CD8-positive, alpha-beta memory T cell (primary cell): ENCODE results near the gene BANF1. TPM values are rescaled to one million over a fixed set of nuclear protein-coding genes. Genes with fewer than 3 reads are reported as not detected.

ENCODE experiments used
- CTCF ChIA-PET: fragments of 350-600 bp; sonication (Branson Sonifier 250); formaldehyde crosslinking; loops from one replicate; lab custom pipeline; 2021; ENCODE audit warnings: antibody characterized with exemption; lab: Charles Lee
- POLR2A ChIA-PET: fragments of 350-600 bp; sonication (Branson Sonifier 250); formaldehyde crosslinking; loops from one replicate; lab custom pipeline; 2021; ENCODE audit warnings: antibody characterized with exemption; lab: Charles Lee
- DNase-seq, 5 donors: peaks; one replicate each; pipeline versions ENCODE4 v3.0.0 to v3.0.0-alpha.2; 2020 to 2022; ENCODE audit warnings: mixed read lengths in 1 of 5
- H3K27ac ChIP-seq: one replicate; pipeline ENCODE4 v1.7.0; 2013; ENCODE audit warnings: low read depth, mild to moderate bottlenecking, low read length, moderate library complexity
- H3K27me3 ChIP-seq: 2 replicates; pipeline ENCODE4 v1.7.0; 2013; ENCODE audit warnings: low read length, mild to moderate bottlenecking; ENCODE audit not compliant: insufficient read depth, poor library complexity, severe bottlenecking
- H3K36me3 ChIP-seq: 2 replicates; pipeline ENCODE4 v1.7.0; 2013; ENCODE audit warnings: mild to moderate bottlenecking, low read length, moderate library complexity; ENCODE audit not compliant: insufficient read depth
- H3K4me1 ChIP-seq: 2 replicates; pipeline ENCODE4 v1.7.0; 2013; ENCODE audit warnings: mild to moderate bottlenecking, low read length, moderate library complexity; ENCODE audit not compliant: insufficient read depth
- H3K4me3 ChIP-seq: 2 replicates; pipeline ENCODE4 v1.7.0; 2013; ENCODE audit warnings: mild to moderate bottlenecking, low read length
- H3K9me3 ChIP-seq: 2 replicates; pipeline ENCODE4 v1.7.0; 2013; ENCODE audit warnings: mild to moderate bottlenecking, low read length
- H3K27ac Mint-ChIP-seq, 8 donors: one replicate each; pipeline ENCODE4 v1.8.0; 2020 to 2021; ENCODE audit warnings: mixed read lengths in 8 of 8, mild to moderate bottlenecking in 6 of 8, inconsistent platforms in 3 of 8, moderate library complexity in 3 of 8
- H3K27me3 Mint-ChIP-seq, 2 donors: one replicate each; pipeline ENCODE4 v1.8.0; 2020 to 2021; ENCODE audit warnings: mixed read lengths in 2 of 2, mild to moderate bottlenecking in 1 of 2, moderate library complexity in 1 of 2
- H3K36me3 Mint-ChIP-seq, 3 donors: one replicate each; pipeline ENCODE4 v1.8.0; 2020 to 2021; ENCODE audit warnings: mixed read lengths in 3 of 3, inconsistent platforms in 1 of 3, mild to moderate bottlenecking in 1 of 3
- H3K4me1 Mint-ChIP-seq, 3 donors: one replicate each; pipeline ENCODE4 v1.8.0; 2020 to 2021; ENCODE audit warnings: mixed read lengths in 3 of 3, inconsistent platforms in 1 of 3, mild to moderate bottlenecking in 1 of 3
- H3K4me3 Mint-ChIP-seq, 7 donors: one replicate each; pipeline ENCODE4 v1.8.0; 2020 to 2021; ENCODE audit warnings: mixed read lengths in 7 of 7, mild to moderate bottlenecking in 6 of 7, moderate library complexity in 4 of 7, inconsistent platforms in 2 of 7
- H3K9me3 Mint-ChIP-seq, 5 donors: one replicate each; pipeline ENCODE4 v1.8.0; 2020 to 2022; ENCODE audit warnings: mixed read lengths in 5 of 5, mild to moderate bottlenecking in 3 of 5, moderate library complexity in 2 of 5, inconsistent platforms in 1 of 5
- polyA plus RNA-seq: library from polyadenylated mRNA; unstranded; fragments of 300-500 nt; fragmentation: Illumina TruSeq; gene quantifications from one replicate; pipeline ENCODE4 v1.2.3, GENCODE V29; 2021
- total RNA-seq, 2 experiments: library from RNA; stranded (reverse); gene quantifications; one replicate each; pipeline ENCODE4 v1.2.3, GENCODE V29; 2021

BANF1 gene
- total and polyA plus RNA-seq, 3 experiments from 2014 or later, result 205 to 268 (median 264) TPM

GRCh38 chr11:65972116-65972515 is 30.2 kb upstream of the BANF1 start:
- Mint-ChIP-seq H3K9me3 (no peaks in the 10 kb centered on the region), H3K27me3 (peaks cover 0 to 2% of the 10 kb centered on the region in 2 donors), H3K4me1 (peaks cover 5 to 13% (median 6%) of the 10 kb centered on the region in 3 donors), H3K4me3 (no peak overlapping the region), H3K27ac (peak overlapping the region in 4 of 8 donors; percentile 10 to 61 (median 25)), H3K36me3 (peaks cover 4 to 70% (median 25%) of the 10 kb centered on the region in 3 donors)
- Histone ChIP-seq H3K9me3 (no peaks in the 10 kb centered on the region), H3K27me3 (no peaks in the 10 kb centered on the region), H3K36me3 (peaks cover 28% of the 10 kb centered on the region), H3K27ac (no peak overlapping the region), H3K4me1 (no peaks in the 10 kb centered on the region), H3K4me3 (no peak overlapping the region)
- CTCF ChIA-PET, result interaction anchor here (1.4 to 1.7 kb wide), 2 partner anchors 50 to 88 kb away, joined by 4 to 6 read pairs; no protein-coding TSS in a partner anchor
- no peak for DNase-seq
- POLR2A ChIA-PET, result no interaction called here

GRCh38 chr11:65973439-65974110 is 28.7 kb upstream of the BANF1 start:
- Mint-ChIP-seq H3K27me3 (peaks cover 0 to 2% of the 10 kb centered on the region in 2 donors), H3K4me3 (no peak overlapping the region)

DNA sequence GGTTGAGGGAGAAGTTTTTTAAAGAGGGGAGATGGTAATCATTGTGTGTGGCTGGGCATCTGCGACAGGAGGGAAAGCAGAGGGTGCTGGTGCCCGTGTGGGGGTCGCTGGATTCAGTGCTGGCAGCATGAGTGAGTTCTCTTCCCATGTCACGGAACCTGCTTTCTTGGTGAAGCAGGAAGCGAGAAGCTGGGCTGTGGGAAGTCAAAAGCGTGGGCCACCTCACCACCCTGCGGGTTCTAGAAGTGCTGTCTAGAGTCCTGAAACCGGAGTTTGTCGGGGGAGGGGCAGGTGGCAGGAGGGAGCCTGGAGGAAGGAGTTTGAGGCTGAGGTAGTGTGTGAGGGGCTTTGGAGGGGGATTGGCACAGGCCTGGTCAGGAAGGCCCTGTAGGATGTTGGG is 26.5 kb upstream of the BANF1 start:
- DNase-seq, result no peak
- Mint-ChIP-seq H3K27me3 (peaks cover 0 to 2% of the 10 kb centered on the region in 2 donors), H3K9me3 (no peaks in the 10 kb centered on the region), H3K27ac (peak overlapping the region in 5 of 8 donors; percentile 0 to 58 (median 38)), H3K4me1 (peaks cover 0 to 3% (median 0%) of the 10 kb centered on the region in 3 donors), H3K4me3 (peak overlapping the region in 1 of 7 donors; percentile 56), H3K36me3 (peaks cover 4 to 67% (median 14%) of the 10 kb centered on the region in 3 donors)
- POLR2A ChIA-PET, result no interaction called here
- H3K4me3 ChIP-seq, result no peak overlapping the region
- no peaks in the 10 kb centered on the region for H3K4me1 ChIP-seq
- CTCF ChIA-PET, result no interaction called here
- no peak overlapping the region for H3K27ac ChIP-seq
- no peaks in the 10 kb centered on the region for H3K9me3 ChIP-seq
- peaks cover 4% of the 10 kb centered on the region for H3K36me3 ChIP-seq
- no peaks in the 10 kb centered on the region for H3K27me3 ChIP-seq

More at GRCh38 chr11:65973439-65974110, 28.7 kb upstream of the BANF1 start:
- Mint-ChIP-seq H3K27ac (no peak overlapping the region), H3K36me3 (peaks cover 4 to 70% (median 19%) of the 10 kb centered on the region in 3 donors), H3K4me1 (peaks cover 4 to 7% (median 6%) of the 10 kb centered on the region in 3 donors), H3K9me3 (no peaks in the 10 kb centered on the region)
- Histone ChIP-seq H3K27ac (no peak overlapping the region), H3K4me3 (no peak overlapping the region), H3K27me3 (no peaks in the 10 kb centered on the region), H3K36me3 (peaks cover 20% of the 10 kb centered on the region), H3K4me1 (no peaks in the 10 kb centered on the region), H3K9me3 (no peaks in the 10 kb centered on the region)
- no peak for DNase-seq
- CTCF ChIA-PET, result no interaction called here
- POLR2A ChIA-PET, result no interaction called here

GRCh38 chr11:65976216-65977176 is 25.8 kb upstream of the BANF1 start:
- Histone ChIP-seq H3K9me3 (no peaks in the 10 kb centered on the region), H3K4me1 (no peaks in the 10 kb centered on the region), H3K27me3 (no peaks in the 10 kb centered on the region), H3K4me3 (no peak overlapping the region), H3K27ac (no peak overlapping the region), H3K36me3 (peaks cover 4% of the 10 kb centered on the region)
- Mint-ChIP-seq H3K27me3 (peaks cover 0 to 2% of the 10 kb centered on the region in 2 donors), H3K27ac (peak overlapping the region in 4 of 8 donors; percentile 8 to 58 (median 40)), H3K4me1 (peaks cover 0 to 3% (median 0%) of the 10 kb centered on the region in 3 donors), H3K4me3 (no peak overlapping the region), H3K9me3 (no peaks in the 10 kb centered on the region), H3K36me3 (peaks cover 4 to 66% (median 14%) of the 10 kb centered on the region in 3 donors)
- ChIA-PET POLR2A (interaction anchor here (0.5 to 0.7 kb wide), 2 partner anchors 48 to 58 kb away, joined by 3 to 4 read pairs; no protein-coding TSS in a partner anchor), CTCF (interaction anchor here (0.8 to 1.1 kb wide), 3 partner anchors 16 to 197 kb away, joined by 3 read pairs; no protein-coding TSS in a partner anchor)
- DNase-seq, result no peak

DNA sequence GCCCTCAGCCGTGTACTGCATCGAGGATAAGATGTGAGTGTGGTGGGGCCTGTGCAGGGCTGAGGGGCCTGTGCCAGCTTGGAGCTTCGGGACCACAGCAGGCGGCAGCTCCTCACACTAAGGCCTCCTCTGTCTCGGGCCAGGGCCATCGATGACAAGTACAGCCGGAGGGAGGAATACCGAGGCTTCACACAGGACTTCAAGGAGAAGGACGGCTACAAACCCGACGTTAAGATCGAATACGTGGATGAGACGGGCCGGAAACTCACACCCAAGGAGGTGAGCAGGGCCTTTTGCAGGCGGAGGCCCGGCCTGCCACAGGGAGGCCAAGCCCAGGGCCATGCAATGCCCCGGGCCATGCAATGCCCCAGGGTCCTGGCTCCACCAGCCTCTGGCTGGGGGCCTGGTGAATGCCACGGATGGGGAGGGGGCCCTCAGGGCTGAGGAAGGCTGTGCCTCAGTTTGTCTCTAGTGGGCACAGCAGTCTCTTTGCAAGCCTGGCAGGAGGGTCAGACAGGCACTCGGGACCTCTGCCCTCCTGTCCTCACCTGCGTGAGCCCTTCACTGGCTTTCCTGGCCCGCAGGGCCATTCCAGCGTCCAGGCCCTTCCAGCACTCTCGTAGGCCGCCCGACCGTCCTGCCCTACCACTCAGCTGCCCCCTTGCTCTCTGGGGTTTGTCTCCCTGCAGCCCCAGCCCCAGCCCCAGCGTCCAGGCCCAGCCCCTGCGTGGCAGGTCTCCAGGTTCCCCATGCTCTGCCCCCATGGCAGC is 24.5 kb upstream of the BANF1 start:
- DNase-seq, result no peak
- no peak overlapping the region for H3K27ac Mint-ChIP-seq
- no peaks in the 10 kb centered on the region for H3K4me1 ChIP-seq
- H3K27me3 Mint-ChIP-seq, result peaks cover 0 to 2% of the 10 kb centered on the region in 2 donors
- H3K36me3 Mint-ChIP-seq, result peaks cover 4 to 55% (median 8%) of the 10 kb centered on the region in 3 donors
- H3K4me3 ChIP-seq, result no peak overlapping the region
- POLR2A ChIA-PET, result no interaction called here
- no peaks in the 10 kb centered on the region for H3K9me3 Mint-ChIP-seq
- H3K4me3 Mint-ChIP-seq, result no peak overlapping the region
- peaks cover 0 to 3% (median 0%) of the 10 kb centered on the region in 3 donors for H3K4me1 Mint-ChIP-seq
- H3K36me3 ChIP-seq, result no peaks in the 10 kb centered on the region
- H3K9me3 ChIP-seq, result no peaks in the 10 kb centered on the region
- no peak overlapping the region for H3K27ac ChIP-seq
- H3K27me3 ChIP-seq, result no peaks in the 10 kb centered on the region
- CTCF ChIA-PET, result interaction anchor here (0.9 to 1.2 kb wide), 3 partner anchors 15 to 93 kb away, joined by 3 to 4 read pairs (median 3); no protein-coding TSS in a partner anchor

GRCh38 chr11:65978391-65979238 is 23.7 kb upstream of the BANF1 start:
- no peak for DNase-seq
- H3K36me3 Mint-ChIP-seq, result peaks cover under 1 to 48% (median 8%) of the 10 kb centered on the region in 3 donors
- H3K27me3 Mint-ChIP-seq, result peaks cover 0 to 2% of the 10 kb centered on the region in 2 donors
- H3K27ac Mint-ChIP-seq, result peak overlapping the region in 1 of 8 donors; percentile 58
- H3K27ac ChIP-seq, result no peak overlapping the region
- H3K4me1 Mint-ChIP-seq, result peaks cover 0 to 3% (median 0%) of the 10 kb centered on the region in 3 donors
- ChIA-PET POLR2A (no interaction called here), CTCF (interaction anchor here (1.2 kb wide), 1 partner anchor 94 kb away, joined by 4 read pairs; no protein-coding TSS in a partner anchor)
- H3K27me3 ChIP-seq, result no peaks in the 10 kb centered on the region
- no peaks in the 10 kb centered on the region for H3K9me3 ChIP-seq
- H3K4me3 Mint-ChIP-seq, result no peak overlapping the region
- H3K4me3 ChIP-seq, result no peak overlapping the region
- H3K4me1 ChIP-seq, result no peaks in the 10 kb centered on the region
- H3K36me3 ChIP-seq, result no peaks in the 10 kb centered on the region
- no peaks in the 10 kb centered on the region for H3K9me3 Mint-ChIP-seq
